ENCODE data around the gene SLC24A4. TPM values are rescaled to one million over a fixed set of nuclear protein-coding genes. Genes with fewer than 3 reads are reported as not detected.
A peak's percentile ranks its signal among the peaks of the same experiment; 100 is the strongest.

The SLC24A4 gene
- total RNA-seq, 1 donor from 2014 or later, result 1.5 TPM

GRCh38 chr14:92484132-92484823 lies 161.3 kb downstream of the SLC24A4 start:
- Histone ChIP-seq H3K27me3 (no peaks in the 10 kb centered on the region), H3K4me3 (no peak overlapping the region), H3K27ac (no peak overlapping the region), H3K36me3 (no peaks in the 10 kb centered on the region), H3K9me3 (no peaks in the 10 kb centered on the region), H3K4me1 (no peaks in the 10 kb centered on the region)
- intact Hi-C loops (cut with DNase I), result no loop called here
- TF ChIP-seq POLR2A (IDR thresholded peaks at IDR 0.05) (no peak), POLR2AphosphoS5 (IDR thresholded peaks at IDR 0.05; ENCODE audit: insufficient read depth in 1 of 2, low read depth in 1 of 2) (no peak), CTCF (IDR thresholded peaks at IDR 0.05) (no peak)
- DNase-seq (ENCODE audit: extremely low spot score in 2 of 2), result peak; percentile 61 to 69

GRCh38 chr14:92486881-92487280 lies 163.9 kb downstream of the SLC24A4 start:
- H3K27ac ChIP-seq, result no peak overlapping the region
- no peaks in the 10 kb centered on the region for H3K27me3 ChIP-seq
- no peaks in the 10 kb centered on the region for H3K9me3 ChIP-seq
- H3K36me3 ChIP-seq, result no peaks in the 10 kb centered on the region
- DNase-seq (ENCODE audit: extremely low spot score in 2 of 2), result no peak
- intact Hi-C loops (cut with DNase I), result no loop called here
- H3K4me3 ChIP-seq, result no peak overlapping the region
- H3K4me1 ChIP-seq, result peaks cover 8% of the 10 kb centered on the region
- TF ChIP-seq CTCF (IDR thresholded peaks at IDR 0.05) (no peak), POLR2AphosphoS5 (IDR thresholded peaks at IDR 0.05; ENCODE audit: insufficient read depth in 1 of 2, low read depth in 1 of 2) (no peak), POLR2A (IDR thresholded peaks at IDR 0.05) (no peak)

GRCh38 chr14:92487513-92488133 lies 164.7 kb downstream of the SLC24A4 start:
- intact Hi-C loops (cut with DNase I), result no loop called here
- no peak overlapping the region for H3K27ac ChIP-seq
- TF ChIP-seq CTCF (IDR thresholded peaks at IDR 0.05) (no peak), POLR2AphosphoS5 (IDR thresholded peaks at IDR 0.05; ENCODE audit: insufficient read depth in 1 of 2, low read depth in 1 of 2) (no peak), POLR2A (IDR thresholded peaks at IDR 0.05) (no peak)
- peak in 1 of 2 donors; percentile 56 for DNase-seq (ENCODE audit: extremely low spot score in 2 of 2)
- no peaks in the 10 kb centered on the region for H3K36me3 ChIP-seq
- H3K4me3 ChIP-seq, result no peak overlapping the region
- no peaks in the 10 kb centered on the region for H3K27me3 ChIP-seq
- H3K9me3 ChIP-seq, result no peaks in the 10 kb centered on the region
- peaks cover 8% of the 10 kb centered on the region for H3K4me1 ChIP-seq

GRCh38 chr14:92489394-92490238 lies 166.7 kb downstream of the SLC24A4 start:
- H3K9me3 ChIP-seq, result no peaks in the 10 kb centered on the region
- H3K27ac ChIP-seq, result no peak overlapping the region

More at GRCh38 chr14:92489394-92490238, 166.7 kb downstream of the SLC24A4 start:
- TF ChIP-seq CTCF (IDR thresholded peaks at IDR 0.05) (no peak), POLR2A (IDR thresholded peaks at IDR 0.05) (no peak), POLR2AphosphoS5 (IDR thresholded peaks at IDR 0.05; ENCODE audit: insufficient read depth in 1 of 2, low read depth in 1 of 2) (no peak)
- H3K27me3 ChIP-seq, result no peaks in the 10 kb centered on the region
- peaks cover 8% of the 10 kb centered on the region for H3K4me1 ChIP-seq
- intact Hi-C loops (cut with DNase I), result no loop called here
- no peaks in the 10 kb centered on the region for H3K36me3 ChIP-seq
- DNase-seq (ENCODE audit: extremely low spot score in 2 of 2), result peak; percentile 87 to 93
- no peak overlapping the region for H3K4me3 ChIP-seq

All from vagina (tissue), 2 donors.